ENCODE measurements around the gene ZNF581. TPM values are rescaled to one million over a fixed set of nuclear protein-coding genes. Genes with fewer than 3 reads are reported as not detected.

ZNF581 gene
- total and polyA plus RNA-seq, 4 donors, result 2.1 to 7.3 (median 5.2) TPM

- Histone ChIP-seq H3K4me3 (ENCODE audit: low read depth in 1 of 3, low read length in 3 of 3) (peak overlapping the region; percentile 65 to 86 (median 79)), H3K4me1 (ENCODE audit: control insufficient read depth in 4 of 4, insufficient read depth in 4 of 4, low read length in 3 of 4) (peaks cover 18 to 70% (median 51%) of the 10 kb centered on the region in 4 donors), H3K27me3 (ENCODE audit: control insufficient read depth in 4 of 4, insufficient read depth in 4 of 4, low read length in 3 of 4) (no peaks in the 10 kb centered on the region), H3K9me3 (ENCODE audit: control insufficient read depth in 4 of 4, low read length in 3 of 4) (no peaks in the 10 kb centered on the region), H3K27ac (ENCODE audit: low read depth in 1 of 2, low read length in 2 of 2) (peak overlapping the region; percentile 83 to 91), H3K36me3 (ENCODE audit: control insufficient read depth in 4 of 4, insufficient read depth in 3 of 4, low read depth in 1 of 4, low read length in 3 of 4) (peaks cover 0 to 9% (median under 1%) of the 10 kb centered on the region in 4 donors), H3K9ac (ENCODE audit: low read depth in 1 of 2, low read length in 2 of 2) (peak overlapping the region; percentile 58 to 84)
- TF ChIP-seq EGR1 (IDR thresholded peaks at IDR 0.05; ENCODE audit: low read depth in 2 of 2) (no peak), NR2F2 (IDR thresholded peaks at IDR 0.05) (no peak), RAD21 (IDR thresholded peaks at IDR 0.05) (no peak), FOXA1 (IDR thresholded peaks at IDR 0.05) (no peak), JUND (IDR thresholded peaks at IDR 0.05) (no peak), SP1 (IDR thresholded peaks at IDR 0.05) (no peak), CTCF (IDR thresholded peaks at IDR 0.05; ENCODE audit: low read depth, low read length, missing input control) (no peak), ZBTB33 (IDR thresholded peaks at IDR 0.05) (no peak), TAF1 (conservative IDR thresholded peaks at IDR 0.05) (no peak), HNF4G (IDR thresholded peaks at IDR 0.05) (no peak), MAX (IDR thresholded peaks at IDR 0.05) (no peak), FOXA2 (IDR thresholded peaks at IDR 0.05) (no peak), HNF4A (conservative IDR thresholded peaks at IDR 0.05) (no peak), YY1 (IDR thresholded peaks at IDR 0.05) (no peak), REST (IDR thresholded peaks at IDR 0.05) (no peak), ATF3 (IDR thresholded peaks at IDR 0.05) (no peak), GABPA (IDR thresholded peaks at IDR 0.05 in 1 of 2, conservative IDR thresholded peaks at IDR 0.05 in 1 of 2) (no peak), RXRA (IDR thresholded peaks at IDR 0.05) (no peak)
- DNase-seq (ENCODE audit: low spot score), result no peak
- 1% methylated on average over 25 of the region's 25 CpGs for WGBS
These were observed 1.9 kb upstream of the ZNF581 start for GRCh38 chr19:55641426-55642152.

Measured in liver (tissue), 9 donors.